HG03025 (cell line): ENCODE data around the gene AQP3.
"Not testable (repeated sequence)": the region's sequence is repeated elsewhere in the genome, so short reads cannot be mapped to it uniquely, and the experiment has no call there.

Source experiments
- ATAC-seq: cut with Tn5 transposase; IDR thresholded peaks from one replicate; pipeline ENCODE4 v1.9.1; 2021; ENCODE audit warnings: mild to moderate bottlenecking, moderate library complexity; ENCODE audit not compliant: unreplicated experiment, low FRiP score

The AQP3 gene

GRCh38 chr9:33419708-33420303 lies 27.6 kb downstream of the AQP3 start:
- ATAC-seq = no peak

DNA sequence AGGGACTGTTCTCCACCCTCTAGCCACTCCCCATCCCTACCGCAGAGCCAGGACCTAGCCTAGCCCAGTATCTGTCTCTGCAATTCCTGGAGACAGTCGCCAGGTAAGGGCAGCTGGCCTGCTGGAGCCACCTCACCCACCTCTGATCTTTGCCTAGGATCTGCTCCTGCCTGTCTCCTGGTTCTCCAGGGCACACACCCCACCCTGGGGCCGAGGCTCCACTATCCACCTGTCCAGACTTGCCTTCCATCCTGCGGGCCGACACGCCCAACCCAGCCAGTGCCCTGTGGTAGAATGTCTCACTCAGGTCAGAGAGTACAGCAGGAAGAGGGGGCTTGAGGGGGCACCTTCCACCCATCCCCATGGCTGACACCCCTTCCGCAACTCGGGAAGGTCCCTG lies 29.3 kb downstream of the AQP3 start:
- no peak for ATAC-seq

GRCh38 chr9:33416996-33417395 lies 30.4 kb downstream of the AQP3 start:
- no peak for ATAC-seq

DNA sequence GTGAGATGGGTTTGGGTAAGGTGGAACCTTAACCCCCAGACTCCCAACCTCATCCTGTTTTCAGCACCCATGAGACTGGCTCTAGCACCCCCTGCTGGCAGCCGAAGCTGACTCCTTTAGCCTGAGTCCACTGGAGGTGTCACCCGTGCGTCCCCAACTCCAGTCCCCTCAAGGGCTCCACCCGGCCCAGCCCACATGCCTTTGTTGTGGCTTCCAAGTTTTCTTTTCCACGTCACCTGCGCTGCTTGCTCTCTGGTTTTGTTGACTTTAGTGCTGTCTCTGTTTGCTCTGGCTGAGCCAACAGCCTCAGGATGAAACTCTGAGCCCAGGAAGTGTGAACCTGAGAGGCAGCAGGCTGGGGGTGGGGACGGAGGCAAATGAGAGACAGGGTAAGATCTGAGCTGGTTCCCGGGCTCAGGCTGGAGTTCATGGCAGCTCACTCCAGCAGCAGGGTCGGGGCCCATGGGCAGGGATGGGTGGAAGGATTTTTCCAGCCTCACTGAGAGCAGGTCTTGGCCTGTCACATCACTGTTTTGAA lies 31.8 kb downstream of the AQP3 start:
- no peak for ATAC-seq

DNA sequence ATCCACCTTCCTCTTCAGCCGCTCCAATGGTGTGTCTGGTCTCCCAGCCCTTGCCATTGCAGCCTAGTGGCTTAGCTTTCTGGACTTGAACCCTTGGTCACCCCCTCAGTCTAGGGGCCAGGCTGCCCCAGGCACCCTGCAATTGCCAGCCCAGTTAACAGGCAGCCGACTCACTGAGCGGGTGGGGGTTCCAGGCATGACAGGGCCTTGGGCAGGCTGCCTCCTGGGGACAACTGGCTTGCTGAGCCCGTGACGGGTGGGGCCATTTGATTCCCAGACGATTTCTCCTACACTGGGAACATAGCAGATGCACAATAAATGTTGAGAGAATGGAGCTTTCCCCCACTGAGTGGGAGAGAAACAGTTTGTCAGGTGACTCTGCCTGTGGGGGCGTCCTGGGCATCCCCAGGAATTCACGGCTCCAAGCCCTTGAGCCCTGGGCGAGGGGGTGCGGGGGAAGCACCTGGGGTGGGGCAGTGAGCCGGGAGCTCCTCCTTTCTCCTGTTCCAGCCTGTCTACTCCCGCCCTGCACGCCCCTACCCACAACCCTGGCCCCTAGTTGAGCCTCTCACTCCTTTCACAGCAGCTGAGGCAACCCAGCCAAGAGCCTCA lies 32.4 kb downstream of the AQP3 start:
- ATAC-seq = no peak

DNA sequence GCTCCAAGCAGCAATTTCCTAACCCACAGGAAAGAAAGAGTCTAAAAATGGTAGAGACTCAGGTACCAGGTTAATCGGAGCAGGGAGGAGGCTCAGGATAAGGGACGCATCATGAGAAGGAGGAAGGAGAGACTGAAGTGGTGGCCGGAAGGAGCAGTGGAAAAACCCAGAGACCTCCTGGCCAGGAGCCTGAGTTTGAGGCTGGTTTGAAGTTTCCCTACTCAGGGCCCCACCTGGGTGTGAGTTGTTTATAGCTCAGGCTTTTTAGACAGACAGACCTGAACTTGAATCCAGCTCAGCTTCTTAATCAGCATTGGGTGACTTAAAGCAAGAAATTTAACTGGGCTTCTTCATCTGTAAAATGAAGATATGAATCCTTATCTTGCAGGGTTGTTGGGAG lies 33.1 kb downstream of the AQP3 start:
- no peak for ATAC-seq

DNA sequence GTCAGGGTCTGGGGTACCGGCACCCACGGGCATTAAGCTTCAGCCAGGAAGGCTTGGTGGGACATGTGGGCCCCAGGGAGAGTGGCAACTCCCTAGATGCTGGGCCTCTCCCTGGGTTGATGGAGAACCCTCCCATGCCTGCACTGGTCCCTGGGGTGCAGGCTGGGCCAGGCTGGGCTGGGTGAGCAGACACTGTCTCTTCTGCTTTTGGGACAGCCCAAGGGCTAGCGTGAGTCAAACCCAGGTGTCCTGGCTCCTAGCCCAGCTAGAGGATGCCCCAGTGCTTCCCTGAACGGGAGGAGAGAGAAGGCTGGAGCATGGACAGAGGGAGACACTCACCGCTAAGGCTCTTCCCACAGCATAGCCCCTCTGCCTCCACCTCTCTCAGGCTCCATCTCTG lies 39.3 kb downstream of the AQP3 start:
- no peak for ATAC-seq

DNA sequence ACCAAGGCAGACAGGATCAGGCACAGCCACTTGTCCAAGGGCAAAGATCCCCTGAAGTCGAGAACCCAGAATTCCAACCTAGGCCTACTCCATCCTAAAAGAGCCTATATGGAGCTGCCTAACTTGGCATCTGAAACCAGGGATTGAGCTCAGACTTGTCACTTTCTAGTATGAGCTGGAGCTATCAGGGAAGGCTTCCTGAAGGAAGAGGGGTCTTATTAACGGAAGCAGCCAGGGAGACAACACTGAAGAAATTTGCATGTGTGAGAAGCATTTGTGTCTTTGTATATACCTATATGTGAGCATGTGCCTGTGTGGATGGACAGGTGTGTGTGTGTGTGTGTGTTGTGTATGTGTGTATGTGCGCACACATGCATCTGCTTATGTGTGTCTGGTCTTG lies 40.3 kb downstream of the AQP3 start:
- no peak for ATAC-seq

GRCh38 chr9:33404788-33405362 lies 42.5 kb downstream of the AQP3 start:
- ATAC-seq = no peak

DNA sequence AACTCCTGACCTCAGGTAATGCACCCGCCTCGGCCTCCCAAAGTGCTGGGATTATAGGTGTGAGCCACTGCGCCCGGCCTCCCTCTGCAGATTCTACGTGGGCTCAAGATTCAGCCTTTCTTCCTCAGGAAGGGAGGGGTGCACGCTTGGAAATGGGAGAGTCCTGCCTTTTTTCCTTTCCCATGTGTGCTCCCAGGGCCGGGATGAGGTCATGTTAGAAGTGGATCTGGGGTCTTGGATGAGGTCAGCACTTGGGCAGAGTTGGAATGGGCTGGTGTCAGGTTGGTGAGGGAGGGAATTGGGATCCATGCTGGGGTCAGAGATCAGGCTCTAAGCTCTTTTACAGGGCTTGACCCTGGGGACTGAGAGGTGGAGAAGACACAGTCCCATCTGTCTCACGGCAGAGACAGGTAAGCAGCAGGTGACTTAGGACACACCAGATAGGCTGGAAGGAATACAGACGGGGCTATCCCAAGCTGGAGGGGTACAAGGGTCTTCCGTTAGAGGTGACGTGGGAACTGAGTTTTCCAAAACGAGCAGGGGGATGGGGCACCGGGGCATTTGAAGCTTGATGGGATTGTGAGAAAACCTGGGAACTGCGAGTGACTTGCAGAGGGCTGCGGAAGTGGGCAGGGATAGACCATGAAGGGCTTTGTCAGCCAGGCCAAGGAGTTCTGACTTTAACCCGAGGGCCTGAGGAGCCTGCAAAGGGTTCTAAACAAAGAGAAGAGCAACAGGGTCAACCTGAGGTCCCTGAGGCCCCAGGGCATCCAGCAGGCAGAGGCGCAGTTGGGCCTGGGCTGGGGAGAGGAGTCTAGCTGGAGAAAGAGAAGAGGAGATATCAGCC lies 43.2 kb downstream of the AQP3 start:
- ATAC-seq = no peak

DNA sequence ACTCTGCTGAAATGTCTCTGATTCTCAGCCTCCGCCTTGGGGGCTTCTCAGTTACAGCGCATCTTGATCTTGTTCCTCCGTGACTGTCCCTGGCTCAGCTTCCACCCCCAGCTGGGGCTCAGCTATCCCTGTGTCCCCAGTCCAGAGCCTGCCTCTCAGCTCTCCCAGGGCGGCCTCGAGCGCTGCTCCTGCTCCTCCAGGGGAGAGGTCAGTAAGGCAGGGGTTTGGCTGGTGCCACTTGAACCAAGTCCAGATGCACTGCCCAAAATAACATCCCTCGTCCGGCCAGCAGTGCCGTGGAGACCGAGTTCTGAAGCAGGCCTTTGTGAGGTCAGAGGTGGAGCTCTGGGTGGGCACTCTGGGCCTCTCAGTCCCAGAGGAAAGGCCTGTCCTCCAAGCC lies 45.0 kb downstream of the AQP3 start, which contains the start of gene AQP7:
Gene AQP7 (minus strand): TSS at position 198 of the 400 bp plus-strand sequence. CDS start 1,306 bp downstream, outside the sequence.
- ATAC-seq = not testable (repeated sequence)

DNA sequence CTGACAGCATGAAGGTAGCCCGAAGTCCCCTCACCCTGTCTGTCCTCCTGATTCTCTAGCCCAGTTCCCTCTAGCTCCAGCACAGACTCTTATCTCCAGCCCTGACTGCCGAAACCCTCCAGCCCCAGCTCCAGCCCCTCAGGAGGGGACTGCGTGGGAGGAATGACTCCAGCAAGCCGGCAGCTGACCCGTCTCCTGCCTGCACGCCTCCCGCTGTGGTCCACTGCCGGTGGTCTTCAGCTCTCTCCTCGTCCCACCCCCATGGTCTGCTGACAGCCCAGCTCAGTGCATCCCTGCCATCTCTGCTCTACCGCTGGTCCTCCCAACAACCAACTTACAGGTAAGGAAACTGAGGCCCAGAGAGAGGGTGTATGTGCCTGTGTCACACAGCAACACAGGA lies 45.6 kb downstream of the AQP3 start:
- ATAC-seq = not testable (repeated sequence)

DNA sequence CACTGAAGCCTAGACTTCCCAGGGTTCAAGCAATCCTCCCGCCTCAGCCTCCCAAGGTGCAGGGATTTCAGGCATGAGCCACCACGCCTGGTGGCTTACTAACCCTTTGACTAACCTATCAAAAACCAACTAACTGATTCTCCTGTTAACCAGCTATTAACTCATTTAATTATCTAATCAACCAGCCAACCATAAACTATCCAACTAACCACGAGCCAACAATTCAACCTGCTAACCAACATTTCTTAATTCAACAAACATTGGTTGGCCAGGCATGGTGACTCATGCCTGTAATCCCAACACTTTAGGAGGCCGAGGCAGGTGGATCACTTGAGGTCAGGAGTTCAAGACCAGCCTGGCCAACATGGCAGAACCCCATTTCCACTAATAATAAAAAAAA lies 48.3 kb downstream of the AQP3 start:
- ATAC-seq = not testable (repeated sequence)

GRCh38 chr9:33397801-33398200 lies 49.6 kb downstream of the AQP3 start:
- ATAC-seq = not testable (repeated sequence)

- not testable (repeated sequence) for ATAC-seq
These were observed 52.1 kb downstream of the AQP3 start for GRCh38 chr9:33395159-33395879.

GRCh38 chr9:33393986-33394385 lies 53.4 kb downstream of the AQP3 start:
- not testable (repeated sequence) for ATAC-seq

- ATAC-seq = no peak
These were observed 53.8 kb downstream of the AQP3 start for GRCh38 chr9:33393581-33393980.

GRCh38 chr9:33392591-33393021 lies 54.8 kb downstream of the AQP3 start:
- not testable (repeated sequence) for ATAC-seq
